Measurements from ENCODE around the gene APBA2.

Gene APBA2

GRCh38 chr15:28986726-28987125, 101.0 kb downstream of the APBA2 start:
- Histone ChIP-seq H2BK15ac (ENCODE audit: low read length) (no peak overlapping the region), H3K4me3 (ENCODE audit: low read length in 2 of 2) (no peak overlapping the region), H2AK5ac (ENCODE audit: low read depth, low read length) (no peak overlapping the region), H3K79me1 (ENCODE audit: low read depth, low read length) (no peaks in the 10 kb centered on the region), H3K9me3 (replicated peaks in 1 of 2; ENCODE audit: control insufficient read depth in 2 of 2, insufficient read depth in 1 of 2, low read depth in 1 of 2, low read length in 2 of 2) (peaks cover 0 to 2% of the 10 kb centered on the region in 2 donors), H2AFZ (ENCODE audit: low read length) (no peak overlapping the region), H2BK12ac (ENCODE audit: low read length) (no peak overlapping the region), H2BK120ac (ENCODE audit: low read depth, low read length) (no peak overlapping the region), H3K14ac (ENCODE audit: low read length) (no peak overlapping the region), H2BK5ac (ENCODE audit: low read length) (no peak overlapping the region), H3K27me3 (ENCODE audit: control insufficient read depth in 3 of 3, insufficient read depth in 3 of 3, low read depth in 1 of 3, low read length in 3 of 3) (no peaks in the 10 kb centered on the region), H4K91ac (ENCODE audit: low read depth, low read length, poor library complexity) (no peak overlapping the region), H3K9ac (ENCODE audit: low read depth, low read length, poor library complexity) (no peak overlapping the region), H3K27ac (replicated peaks; ENCODE audit: low read length) (no peak overlapping the region), H3K4me2 (ENCODE audit: insufficient read depth, low read length, poor library complexity, severe bottlenecking) (no peak overlapping the region), H3K36me3 (replicated peaks in 1 of 2; ENCODE audit: control insufficient read depth in 2 of 2, insufficient read depth in 2 of 2, low read length in 2 of 2) (no peaks in the 10 kb centered on the region), H3K4me1 (ENCODE audit: control insufficient read depth in 2 of 2, insufficient read depth in 1 of 2, low read depth in 1 of 2, low read length in 2 of 2) (peaks cover 19 to 21% of the 10 kb centered on the region in 2 donors), H4K8ac (ENCODE audit: low read depth, low read length) (no peak overlapping the region), H3K23ac (ENCODE audit: low read depth, low read length, poor library complexity) (no peak overlapping the region), H3K4ac (ENCODE audit: low read length) (no peak overlapping the region), H3K18ac (ENCODE audit: low read length) (no peak overlapping the region)
- no CpG with 5 or more reads among the region's 2 CpGs for WGBS, 2 donors (ENCODE audit: extremely low coverage in 2 of 2, insufficient read length in 2 of 2, insufficient replicate concordance in 1 of 2)
- no peak for DNase-seq (ENCODE audit: low spot score)

GRCh38 chr15:28987337-28987736, 101.6 kb downstream of the APBA2 start:
- Histone ChIP-seq H3K4me2 (ENCODE audit: insufficient read depth, low read length, poor library complexity, severe bottlenecking) (no peak overlapping the region), H2BK120ac (ENCODE audit: low read depth, low read length) (no peak overlapping the region), H3K23ac (ENCODE audit: low read depth, low read length, poor library complexity) (no peak overlapping the region), H3K4ac (ENCODE audit: low read length) (no peak overlapping the region), H4K91ac (ENCODE audit: low read depth, low read length, poor library complexity) (no peak overlapping the region), H2AK5ac (ENCODE audit: low read depth, low read length) (no peak overlapping the region), H3K4me1 (ENCODE audit: control insufficient read depth in 2 of 2, insufficient read depth in 1 of 2, low read depth in 1 of 2, low read length in 2 of 2) (peaks cover 21 to 25% of the 10 kb centered on the region in 2 donors), H3K14ac (ENCODE audit: low read length) (no peak overlapping the region), H3K27ac (replicated peaks; ENCODE audit: low read length) (no peak overlapping the region), H3K9me3 (replicated peaks in 1 of 2; ENCODE audit: control insufficient read depth in 2 of 2, insufficient read depth in 1 of 2, low read depth in 1 of 2, low read length in 2 of 2) (peaks cover 0 to 2% of the 10 kb centered on the region in 2 donors), H3K9ac (ENCODE audit: low read depth, low read length, poor library complexity) (no peak overlapping the region), H3K4me3 (ENCODE audit: low read length in 2 of 2) (no peak overlapping the region), H3K18ac (ENCODE audit: low read length) (no peak overlapping the region), H3K79me1 (ENCODE audit: low read depth, low read length) (no peaks in the 10 kb centered on the region), H3K36me3 (replicated peaks in 1 of 2; ENCODE audit: control insufficient read depth in 2 of 2, insufficient read depth in 2 of 2, low read length in 2 of 2) (no peaks in the 10 kb centered on the region), H2BK12ac (ENCODE audit: low read length) (no peak overlapping the region), H4K8ac (ENCODE audit: low read depth, low read length) (no peak overlapping the region), H2BK5ac (ENCODE audit: low read length) (no peak overlapping the region), H3K27me3 (ENCODE audit: control insufficient read depth in 3 of 3, insufficient read depth in 3 of 3, low read depth in 1 of 3, low read length in 3 of 3) (no peaks in the 10 kb centered on the region), H2AFZ (ENCODE audit: low read length) (no peak overlapping the region), H2BK15ac (ENCODE audit: low read length) (no peak overlapping the region)
- WGBS, 2 donors (ENCODE audit: extremely low coverage in 2 of 2, insufficient read length in 2 of 2, insufficient replicate concordance in 1 of 2), result no CpG with 5 or more reads among the region's 4 CpGs
- no peak for DNase-seq (ENCODE audit: low spot score)

- no peak overlapping the region for H3K14ac ChIP-seq (ENCODE audit: low read length)
- no peak overlapping the region for H2AK5ac ChIP-seq (ENCODE audit: low read depth, low read length)
- H3K18ac ChIP-seq (ENCODE audit: low read length), result peak overlapping the region; percentile 76
- no peak overlapping the region for H4K91ac ChIP-seq (ENCODE audit: low read depth, low read length, poor library complexity)
- H3K79me1 ChIP-seq (ENCODE audit: low read depth, low read length), result no peaks in the 10 kb centered on the region
- H4K8ac ChIP-seq (ENCODE audit: low read depth, low read length), result no peak overlapping the region
- peak overlapping the region; percentile 25 for H3K27ac ChIP-seq (replicated peaks; ENCODE audit: low read length)
- peak; percentile 46 for DNase-seq (ENCODE audit: low spot score)
- no peak overlapping the region for H2AFZ ChIP-seq (ENCODE audit: low read length)
- no peak overlapping the region for H3K9ac ChIP-seq (ENCODE audit: low read depth, low read length, poor library complexity)
- no peak overlapping the region for H3K4me3 ChIP-seq (ENCODE audit: low read length in 2 of 2)
- no peak overlapping the region for H3K23ac ChIP-seq (ENCODE audit: low read depth, low read length, poor library complexity)
- peaks cover 30 to 44% of the 10 kb centered on the region in 2 donors for H3K4me1 ChIP-seq (ENCODE audit: control insufficient read depth in 2 of 2, insufficient read depth in 1 of 2, low read depth in 1 of 2, low read length in 2 of 2)
- H3K27me3 ChIP-seq (ENCODE audit: control insufficient read depth in 3 of 3, insufficient read depth in 3 of 3, low read depth in 1 of 3, low read length in 3 of 3), result no peaks in the 10 kb centered on the region
- H3K9me3 ChIP-seq (replicated peaks in 1 of 2; ENCODE audit: control insufficient read depth in 2 of 2, insufficient read depth in 1 of 2, low read depth in 1 of 2, low read length in 2 of 2), result peaks cover 0 to 2% of the 10 kb centered on the region in 2 donors
- no peaks in the 10 kb centered on the region for H3K36me3 ChIP-seq (replicated peaks in 1 of 2; ENCODE audit: control insufficient read depth in 2 of 2, insufficient read depth in 2 of 2, low read length in 2 of 2)
- no peak overlapping the region for H3K4ac ChIP-seq (ENCODE audit: low read length)
- H3K4me2 ChIP-seq (ENCODE audit: insufficient read depth, low read length, poor library complexity, severe bottlenecking), result no peak overlapping the region
- WGBS, 2 donors (ENCODE audit: extremely low coverage in 2 of 2, insufficient read length in 2 of 2, insufficient replicate concordance in 1 of 2), result no CpG with 5 or more reads among the region's 15 CpGs
- H2BK15ac ChIP-seq (ENCODE audit: low read length), result no peak overlapping the region
- H2BK5ac ChIP-seq (ENCODE audit: low read length), result no peak overlapping the region
- no peak overlapping the region for H2BK120ac ChIP-seq (ENCODE audit: low read depth, low read length)
- no peak overlapping the region for H2BK12ac ChIP-seq (ENCODE audit: low read length)
Observed at GRCh38 chr15:28989239-28989830, 103.6 kb downstream of the APBA2 start.

- H3K14ac ChIP-seq (ENCODE audit: low read length), result no peak overlapping the region
- no peak overlapping the region for H4K8ac ChIP-seq (ENCODE audit: low read depth, low read length)
- no peaks in the 10 kb centered on the region for H3K36me3 ChIP-seq (replicated peaks in 1 of 2; ENCODE audit: control insufficient read depth in 2 of 2, insufficient read depth in 2 of 2, low read length in 2 of 2)
- WGBS, 2 donors (ENCODE audit: extremely low coverage in 2 of 2, insufficient read length in 2 of 2, insufficient replicate concordance in 1 of 2), result no CpG with 5 or more reads among the region's 13 CpGs
- H3K18ac ChIP-seq (ENCODE audit: low read length), result peak overlapping the region; percentile 3
- H3K27ac ChIP-seq (replicated peaks; ENCODE audit: low read length), result peak overlapping the region; percentile 13
- H3K4me3 ChIP-seq (ENCODE audit: low read length in 2 of 2), result no peak overlapping the region
- no peak overlapping the region for H2BK12ac ChIP-seq (ENCODE audit: low read length)
- peaks cover 30 to 44% of the 10 kb centered on the region in 2 donors for H3K4me1 ChIP-seq (ENCODE audit: control insufficient read depth in 2 of 2, insufficient read depth in 1 of 2, low read depth in 1 of 2, low read length in 2 of 2)
- no peak for DNase-seq (ENCODE audit: low spot score)
- H2AFZ ChIP-seq (ENCODE audit: low read length), result no peak overlapping the region
- H2BK5ac ChIP-seq (ENCODE audit: low read length), result no peak overlapping the region
- H3K4me2 ChIP-seq (ENCODE audit: insufficient read depth, low read length, poor library complexity, severe bottlenecking), result no peak overlapping the region
- no peak overlapping the region for H3K23ac ChIP-seq (ENCODE audit: low read depth, low read length, poor library complexity)
- no peak overlapping the region for H3K4ac ChIP-seq (ENCODE audit: low read length)
- H3K27me3 ChIP-seq (ENCODE audit: control insufficient read depth in 3 of 3, insufficient read depth in 3 of 3, low read depth in 1 of 3, low read length in 3 of 3), result no peaks in the 10 kb centered on the region
- H2AK5ac ChIP-seq (ENCODE audit: low read depth, low read length), result no peak overlapping the region
- H3K9ac ChIP-seq (ENCODE audit: low read depth, low read length, poor library complexity), result no peak overlapping the region
- peaks cover 0 to 2% of the 10 kb centered on the region in 2 donors for H3K9me3 ChIP-seq (replicated peaks in 1 of 2; ENCODE audit: control insufficient read depth in 2 of 2, insufficient read depth in 1 of 2, low read depth in 1 of 2, low read length in 2 of 2)
- H4K91ac ChIP-seq (ENCODE audit: low read depth, low read length, poor library complexity), result no peak overlapping the region
- no peak overlapping the region for H2BK15ac ChIP-seq (ENCODE audit: low read length)
- no peaks in the 10 kb centered on the region for H3K79me1 ChIP-seq (ENCODE audit: low read depth, low read length)
- no peak overlapping the region for H2BK120ac ChIP-seq (ENCODE audit: low read depth, low read length)
Observed at GRCh38 chr15:28989896-28990295, 104.1 kb downstream of the APBA2 start.
